ENCODE results near the gene PRRX2. TPM values are rescaled to one million over a fixed set of nuclear protein-coding genes. Genes with fewer than 3 reads are reported as not detected.

Gene PRRX2
- total RNA-seq, 1 experiment from 2014 or later: 10.7 TPM

GRCh38 chr9:129623331-129623730, 42.1 kb upstream of the PRRX2 start:
- ATAC-seq: no peak
- DNase-seq (ENCODE audit: low spot score): no peak
- no peaks in the 10 kb centered on the region; the same call in 1 of the 2 replicates for H3K9me3 Mint-ChIP-seq
- POLR2A ChIA-PET: interaction anchor here (0.7 kb wide), 1 partner anchor 15 kb away, joined by 3 read pairs; no protein-coding TSS in a partner anchor
- peaks cover 37% of the 10 kb centered on the region for H3K4me1 Mint-ChIP-seq
- no peak for TF ChIP-seq ZNF423 (CRISPR knock-in tag; IDR thresholded peaks at IDR 0.05)
- TF ChIP-seq MYBL2 (CRISPR knock-in tag; IDR thresholded peaks at IDR 0.05): no peak
- TF ChIP-seq ZNF512 (CRISPR knock-in tag; IDR thresholded peaks at IDR 0.05; ENCODE audit: borderline replicate concordance): no peak
- TF ChIP-seq ZBTB21 (CRISPR knock-in tag; IDR thresholded peaks at IDR 0.05; ENCODE audit: borderline replicate concordance): no peak
- no peak for TF ChIP-seq GTF2I (CRISPR knock-in tag; conservative IDR thresholded peaks at IDR 0.05)
- no peak for TF ChIP-seq GABPB1 (CRISPR knock-in tag; IDR thresholded peaks at IDR 0.05)
- no peak for TF ChIP-seq CREB1 (CRISPR knock-in tag; IDR thresholded peaks at IDR 0.05)
- no peak for TF ChIP-seq CREM (CRISPR knock-in tag; IDR thresholded peaks at IDR 0.05)
- TF ChIP-seq ATF6 (CRISPR knock-in tag; IDR thresholded peaks at IDR 0.05): no peak
- TF ChIP-seq FOXP4 (CRISPR knock-in tag; IDR thresholded peaks at IDR 0.05): no peak
- TF ChIP-seq USF1 (CRISPR knock-in tag; IDR thresholded peaks at IDR 0.05): no peak
- no peak for TF ChIP-seq ZNF263 (CRISPR knock-in tag; IDR thresholded peaks at IDR 0.05; ENCODE audit: low read depth)
- no peak for TF ChIP-seq NFATC4 (CRISPR knock-in tag; IDR thresholded peaks at IDR 0.05)
- no peak for TF ChIP-seq MAX (CRISPR knock-in tag; IDR thresholded peaks at IDR 0.05)
- no peak for TF ChIP-seq CDX4 (CRISPR knock-in tag; IDR thresholded peaks at IDR 0.05; ENCODE audit: borderline replicate concordance)
- no peak for TF ChIP-seq ATF3 (CRISPR knock-in tag; conservative IDR thresholded peaks at IDR 0.05)
- no peak for TF ChIP-seq ZNF121 (CRISPR knock-in tag; IDR thresholded peaks at IDR 0.05)
- TF ChIP-seq ERG (CRISPR knock-in tag; IDR thresholded peaks at IDR 0.05): no peak
- TF ChIP-seq MXD4 (CRISPR knock-in tag; IDR thresholded peaks at IDR 0.05; ENCODE audit: borderline replicate concordance): no peak
- no peak for TF ChIP-seq ZNF416 (CRISPR knock-in tag; IDR thresholded peaks at IDR 0.05)
- no peak overlapping the region for H3K27ac Mint-ChIP-seq
- H3K4me3 Mint-ChIP-seq: no peak overlapping the region
- H3K36me3 Mint-ChIP-seq: peaks cover 4% of the 10 kb centered on the region; the same call in 1 of the 2 replicates
- CTCF ChIA-PET: interaction anchor here (0.6 to 5.5 kb wide), 22 partner anchors 10 to 630 kb away, joined by 3 to 65 read pairs (median 18); partner anchors contain the start of genes IER5L and PRRX2
- H3K27me3 Mint-ChIP-seq (ENCODE audit: low read depth): peaks cover 40% of the 10 kb centered on the region

All from WTC11 (cell line).